Activated CD4-positive, alpha-beta T cell treated with anti-CD3 and anti-CD28 coated beads, Interleukin-2, amount 50 U/mL, for 4 hours (primary cell): ENCODE results near the gene RIT2.

Experiments
- DNase-seq, 2 experiments: peaks; one replicate each; pipeline ENCODE4 v3.0.0-alpha.2; 2020

RIT2 gene

GRCh38 chr18:42921226-42921737 lies 194.2 kb downstream of the RIT2 start:
- no peak for DNase-seq

- no peak for DNase-seq
These were observed 194.9 kb downstream of the RIT2 start for GRCh38 chr18:42920621-42921020.

- no peak for DNase-seq
These were observed 200.2 kb downstream of the RIT2 start for GRCh38 chr18:42915299-42915698.

- DNase-seq, result no peak
These were observed 201.0 kb downstream of the RIT2 start for GRCh38 chr18:42914476-42914875.

DNA sequence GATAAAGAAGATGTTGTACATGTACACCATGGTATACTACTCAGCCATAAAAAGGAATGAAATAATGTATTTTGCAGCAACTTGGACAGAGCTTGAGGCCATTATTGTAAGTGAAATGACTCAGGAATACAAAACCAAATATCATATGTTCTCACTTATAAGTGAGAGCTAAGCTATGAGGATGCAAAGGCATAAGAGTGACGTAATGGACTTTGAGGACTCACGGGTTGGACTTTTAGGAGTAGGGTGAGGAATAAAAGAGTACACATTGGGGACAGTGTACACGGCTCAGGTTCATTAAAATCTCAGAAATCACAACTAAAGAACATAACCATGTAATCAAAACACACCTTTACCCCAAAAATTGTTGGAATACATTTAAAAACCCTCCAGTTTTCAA lies 206.4 kb downstream of the RIT2 start:
- no peak for DNase-seq

DNA sequence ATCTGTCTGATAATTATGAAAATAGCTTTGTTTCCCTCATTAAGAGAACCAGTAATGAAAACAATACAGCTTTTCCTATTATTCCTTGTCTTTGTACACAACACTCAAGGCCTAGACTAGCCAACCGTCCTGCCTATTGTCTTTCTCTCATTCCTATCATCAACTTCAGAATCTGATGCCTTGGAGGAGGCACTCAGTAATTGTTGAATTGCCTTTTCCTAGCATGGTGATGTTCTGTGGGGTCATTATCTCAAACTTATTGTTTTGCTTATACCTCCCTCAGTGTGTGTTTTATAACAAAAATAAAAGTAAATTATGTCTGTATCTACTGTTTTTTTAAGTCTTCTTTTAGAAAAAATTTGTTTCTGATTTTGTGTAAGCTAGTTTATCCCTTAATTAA lies 208.7 kb downstream of the RIT2 start:
- DNase-seq, result no peak

DNA sequence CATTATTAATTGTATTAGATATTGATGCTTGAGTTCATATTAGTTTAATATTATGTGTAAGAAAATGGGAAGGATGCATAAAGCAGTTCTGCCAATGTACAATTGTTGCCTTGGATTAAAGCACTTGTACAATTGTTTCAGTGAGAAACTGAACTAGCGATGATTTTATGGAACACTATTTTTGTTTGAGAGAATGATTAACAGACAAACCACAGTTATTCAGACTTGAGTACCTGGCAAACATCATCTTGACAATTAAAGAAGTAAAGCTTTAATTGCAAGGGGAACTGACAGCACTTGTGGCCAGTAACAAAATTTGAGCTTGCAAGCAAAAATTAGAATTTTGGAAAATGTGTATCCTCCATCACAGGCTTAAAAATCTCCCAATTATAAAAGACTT lies 214.3 kb downstream of the RIT2 start:
- DNase-seq, result no peak

- no peak for DNase-seq
These were observed 221.5 kb downstream of the RIT2 start for GRCh38 chr18:42893977-42894376.

- no peak for DNase-seq
These were observed 223.3 kb downstream of the RIT2 start for GRCh38 chr18:42892181-42892580.

GRCh38 chr18:42891705-42892104 lies 223.8 kb downstream of the RIT2 start:
- DNase-seq, result no peak

GRCh38 chr18:42883169-42883568 lies 232.3 kb downstream of the RIT2 start:
- no peak for DNase-seq

GRCh38 chr18:42882122-42882521 lies 233.4 kb downstream of the RIT2 start:
- no peak for DNase-seq

DNA sequence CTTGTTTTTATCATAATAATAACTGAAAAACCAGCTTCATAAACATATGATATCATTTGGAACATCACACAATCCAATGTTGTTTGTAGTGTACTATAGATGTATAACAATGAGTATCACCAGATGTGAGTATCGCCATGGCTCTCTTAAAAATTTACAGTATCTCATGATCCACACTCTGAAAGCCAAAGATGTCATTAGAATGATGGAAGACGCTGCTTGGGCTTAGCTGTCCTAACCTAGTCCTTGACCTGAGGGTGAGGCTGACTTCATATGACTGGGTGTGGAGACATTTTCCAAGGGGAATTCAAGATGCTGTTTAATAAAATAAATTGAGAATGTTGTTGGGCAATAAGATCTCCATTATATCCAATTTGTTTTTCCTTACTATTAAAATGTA lies 242.6 kb downstream of the RIT2 start:
- no peak for DNase-seq

DNA sequence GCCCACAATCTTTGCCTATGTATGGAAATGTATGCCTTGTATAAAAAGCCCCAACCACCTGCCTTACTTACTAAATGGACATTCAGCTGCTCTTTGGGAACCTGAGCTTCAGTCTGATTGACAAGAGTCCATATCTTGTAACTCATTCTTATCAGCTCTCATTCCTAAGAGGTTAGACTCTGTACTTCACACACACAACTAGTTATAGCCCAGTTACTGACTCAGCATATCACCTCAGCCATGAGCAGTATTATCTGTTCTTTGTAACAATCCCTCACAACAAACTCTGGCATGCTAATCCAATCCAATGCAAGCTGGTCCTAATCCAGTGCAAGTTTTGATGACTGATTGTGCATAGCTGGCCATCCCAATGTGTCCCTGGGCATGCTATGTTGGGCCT lies 250.6 kb downstream of the RIT2 start:
- no peak for DNase-seq

DNA sequence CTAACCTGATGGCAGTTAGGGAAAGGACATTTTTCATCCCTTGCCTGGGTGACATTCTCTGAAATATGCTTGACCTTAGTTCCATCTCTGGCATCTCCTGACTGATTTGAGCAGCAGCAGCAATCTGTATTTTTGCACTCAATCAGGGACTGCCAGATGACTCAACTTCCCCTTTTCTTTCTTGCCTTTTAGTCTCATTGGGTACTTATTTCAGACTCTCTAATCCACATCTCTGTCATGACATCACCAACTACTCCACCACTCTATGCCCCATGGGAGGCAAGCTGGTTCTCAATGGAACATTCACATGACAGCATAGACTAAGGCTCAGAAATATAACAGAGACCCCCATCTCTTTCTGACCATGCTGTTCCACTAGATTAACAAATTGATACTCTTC lies 254.2 kb downstream of the RIT2 start:
- no peak for DNase-seq

- no peak for DNase-seq
These were observed 254.9 kb downstream of the RIT2 start for GRCh38 chr18:42860548-42860947.

DNA sequence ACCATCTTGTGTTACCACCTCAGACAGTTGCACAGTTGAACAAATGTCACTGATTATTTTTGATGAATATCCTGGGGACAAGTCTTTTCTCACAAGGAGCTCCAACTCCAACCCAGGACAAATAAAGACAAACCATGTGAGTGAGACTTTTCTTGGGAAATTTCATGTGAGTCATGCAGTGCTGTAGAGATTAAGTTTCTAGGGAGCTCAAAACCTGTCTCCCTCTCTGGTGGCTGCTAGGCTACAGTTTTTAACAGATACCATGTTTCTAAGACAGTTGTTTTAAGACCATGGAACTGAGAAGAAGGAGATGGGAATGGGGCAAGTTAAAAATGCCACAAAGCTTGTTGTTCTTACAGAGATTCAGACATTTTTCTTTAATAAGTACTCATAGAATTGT lies 255.5 kb downstream of the RIT2 start:
- no peak for DNase-seq

- DNase-seq, result no peak
These were observed 260.9 kb downstream of the RIT2 start for GRCh38 chr18:42854558-42854957.

- DNase-seq, result no peak
These were observed 265.1 kb downstream of the RIT2 start for GRCh38 chr18:42850174-42851083.

- DNase-seq, result no peak
These were observed 276.1 kb downstream of the RIT2 start for GRCh38 chr18:42839408-42839807.

DNA sequence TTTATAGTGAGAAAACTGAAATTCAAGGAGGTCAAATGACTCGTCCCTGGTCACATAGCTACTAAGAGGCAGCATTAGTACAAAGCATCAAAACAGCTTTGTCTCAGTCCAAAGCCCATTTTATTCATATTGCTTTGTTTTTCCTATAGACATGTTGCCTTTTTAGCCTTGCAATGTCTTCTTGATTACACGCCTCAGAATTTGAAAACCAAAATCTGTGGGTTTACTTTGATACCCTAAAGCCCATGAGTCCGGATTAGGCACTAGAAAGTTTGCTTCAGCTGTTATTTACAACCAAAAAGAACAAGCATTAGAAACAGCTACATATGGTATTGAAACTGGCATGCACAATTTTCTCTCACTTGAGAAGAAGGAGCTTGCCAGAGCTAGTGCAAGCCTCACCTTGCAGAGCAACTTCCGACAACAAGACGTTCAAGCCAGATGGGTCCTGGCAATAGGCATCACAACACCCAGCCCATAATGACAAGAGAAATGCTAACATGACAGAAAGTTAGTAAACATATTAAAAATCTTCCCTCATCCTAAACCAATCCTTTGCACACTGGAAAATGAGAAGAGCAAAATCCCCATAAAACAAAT lies 276.8 kb downstream of the RIT2 start:
- DNase-seq, result no peak

DNA sequence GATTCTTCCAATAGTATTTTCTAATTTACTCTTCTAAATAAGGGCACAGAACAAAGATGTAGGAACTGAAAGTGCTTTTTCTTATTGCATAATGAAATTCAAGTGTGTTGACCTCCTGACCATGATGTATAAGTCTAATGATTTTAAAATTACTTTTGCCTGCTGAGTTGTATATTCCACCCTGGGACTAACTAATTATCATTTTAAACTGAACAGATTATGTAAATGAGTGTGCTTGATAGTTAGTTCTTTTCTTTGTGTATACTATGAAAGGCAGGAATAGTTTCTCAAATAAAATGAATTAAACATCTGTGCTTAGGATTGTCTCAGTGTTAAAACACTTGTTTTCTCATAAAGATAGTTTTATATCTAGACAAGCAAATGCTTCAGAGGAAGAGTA lies 284.5 kb downstream of the RIT2 start:
- no peak for DNase-seq

DNA sequence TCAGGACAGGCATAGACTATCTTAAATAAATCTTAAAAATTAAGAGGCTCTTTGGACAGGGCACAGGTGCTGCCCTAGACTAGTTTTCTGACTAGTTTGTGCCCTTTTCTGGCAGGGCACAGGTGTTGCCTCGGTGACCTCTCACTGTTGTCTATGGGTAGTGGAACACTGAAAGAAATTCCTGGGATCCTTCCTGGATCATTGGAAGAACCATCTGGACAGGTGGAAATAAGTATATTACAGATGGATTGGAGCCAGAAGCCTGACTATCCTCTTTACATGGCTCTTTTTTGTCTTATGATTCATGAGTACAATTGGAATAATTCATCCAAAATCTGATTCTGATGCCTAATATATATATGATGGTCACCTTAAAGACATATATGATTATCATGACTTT lies 286.6 kb downstream of the RIT2 start:
- no peak for DNase-seq

GRCh38 chr18:42824178-42824577 lies 291.3 kb downstream of the RIT2 start:
- DNase-seq, result no peak
